SK-N-MC (cell line): ENCODE data around the gene DCTN2.
"Not testable (repeated sequence)": the region's sequence is repeated elsewhere in the genome, so short reads cannot be mapped to it uniquely, and the experiment has no call there.

Source experiments
- DNase-seq: peaks from one replicate; pipeline ENCODE4 v3.0.0-alpha.2; 2011; ENCODE audit warnings: low read depth, low spot score
- H3K27ac ChIP-seq: fragments of 200-600 bp; sonication (generic); 2 replicates; pipeline ENCODE4 v1.5.1; 2016; ENCODE audit warnings: mixed run types
- H3K36me3 ChIP-seq: fragments of 200-600 bp; sonication (generic); 2 replicates; pipeline ENCODE4 v1.6.1; 2017; ENCODE audit warnings: antibody characterized with exemption, low read length, mixed read lengths; ENCODE audit not compliant: insufficient read depth
- H3K4me3 ChIP-seq: fragments of 200-600 bp; sonication (generic); 2 replicates; pipeline ENCODE4 v1.5.1; 2016
- H3K9ac ChIP-seq: fragments of 200-600 bp; sonication (generic); 2 replicates; pipeline ENCODE4 v1.8.0; 2017; ENCODE audit warnings: mixed run types, mixed read lengths; ENCODE audit not compliant: insufficient read length
- H3K9me3 ChIP-seq: fragments of 200-600 bp; sonication (generic); 2 replicates; pipeline ENCODE4 v1.6.1; 2017; ENCODE audit warnings: low read depth, mild to moderate bottlenecking, antibody characterized with exemption, low read length, moderate library complexity, mixed read lengths
- EZH2 ChIP-seq: fragments of 200-600 bp; sonication (generic); IDR thresholded peaks from one replicate; pipeline ENCODE4 v1.6.1; 2017; ENCODE audit warnings: antibody characterized with exemption
- FOXP2 ChIP-seq: optimal IDR thresholded peaks from 2 replicates; pipeline ENCODE3; 2011; ENCODE audit warnings: mild to moderate bottlenecking, moderate library complexity; ENCODE audit not compliant: insufficient read depth; ENCODE audit errors: extremely low read length, control extremely low read depth
- POLR2AphosphoS5 ChIP-seq: IDR thresholded peaks from 2 replicates; pipeline ENCODE4 v1.6.1; 2012; ENCODE audit warnings: mild to moderate bottlenecking, low read depth, low read length, borderline replicate concordance

DCTN2 gene

DNA sequence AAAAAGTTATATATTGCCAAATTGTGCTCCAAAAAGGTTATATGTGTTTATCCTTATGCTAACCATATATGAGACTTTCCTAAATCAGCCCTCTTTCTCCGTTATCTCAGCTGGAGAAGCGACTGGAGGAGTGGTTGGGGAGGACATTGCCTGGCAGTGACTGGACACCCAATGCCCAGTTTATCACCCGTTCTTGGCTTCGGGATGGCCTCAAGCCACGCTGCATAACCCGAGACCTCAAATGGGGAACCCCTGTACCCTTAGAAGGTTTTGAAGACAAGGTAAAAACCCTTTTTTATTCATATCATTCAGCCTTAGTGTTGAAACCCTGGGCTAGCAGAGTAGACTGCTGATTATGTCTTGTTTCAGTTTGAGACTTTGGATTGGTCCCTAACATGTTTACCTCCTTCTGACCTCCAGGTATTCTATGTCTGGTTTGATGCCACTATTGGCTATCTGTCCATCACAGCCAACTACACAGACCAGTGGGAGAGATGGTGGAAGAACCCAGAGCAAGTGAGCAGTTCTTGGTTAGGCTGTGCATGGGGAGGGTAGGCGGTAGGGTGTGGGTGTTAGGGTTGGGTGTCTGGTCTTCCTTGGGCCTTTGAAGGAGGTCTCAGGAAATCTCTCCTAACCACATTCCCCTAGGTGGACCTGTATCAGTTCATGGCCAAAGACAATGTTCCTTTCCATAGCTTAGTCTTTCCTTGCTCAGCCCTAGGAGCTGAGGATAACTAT is 35.2 kb downstream of the DCTN2 start:
- H3K27ac ChIP-seq: no peak overlapping the region

DNA sequence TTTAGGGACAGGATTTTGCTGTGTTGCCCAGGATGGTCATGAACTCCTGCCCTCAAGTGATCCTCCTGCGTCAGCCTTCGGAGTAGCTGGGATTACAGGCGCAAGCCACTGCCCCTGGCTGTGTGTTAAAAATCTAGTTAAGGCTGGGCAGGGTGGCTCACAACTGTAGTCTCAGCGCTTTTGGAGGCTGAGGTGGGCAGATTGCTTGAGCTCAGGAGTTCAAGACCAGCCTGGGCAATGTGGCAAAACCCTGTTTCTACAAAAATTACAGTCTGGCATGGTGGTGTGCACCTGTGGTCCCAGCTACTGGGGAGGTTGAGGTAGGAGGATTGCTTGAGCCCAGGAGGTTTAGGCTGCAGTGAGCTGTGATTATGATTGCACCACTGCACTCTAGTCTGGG is 35.8 kb downstream of the DCTN2 start:
- no peaks in the 10 kb centered on the region for H3K9me3 ChIP-seq
- peaks cover 80% of the 10 kb centered on the region for H3K36me3 ChIP-seq
- H3K4me3 ChIP-seq: no peak overlapping the region
- no peak overlapping the region for H3K9ac ChIP-seq
- no peak for TF ChIP-seq POLR2AphosphoS5
- no peak for TF ChIP-seq FOXP2
- no peak for TF ChIP-seq EZH2
- H3K27ac ChIP-seq: no peak overlapping the region
- DNase-seq: no peak

More for the DNA sequence above, 35.2 kb downstream of the DCTN2 start:
- H3K9me3 ChIP-seq: no peaks in the 10 kb centered on the region
- H3K36me3 ChIP-seq: peaks cover 81% of the 10 kb centered on the region
- DNase-seq: no peak
- TF ChIP-seq POLR2AphosphoS5 (no peak), EZH2 (no peak), FOXP2 (no peak)
- no peak overlapping the region for H3K4me3 ChIP-seq
- H3K9ac ChIP-seq: no peak overlapping the region

DNA sequence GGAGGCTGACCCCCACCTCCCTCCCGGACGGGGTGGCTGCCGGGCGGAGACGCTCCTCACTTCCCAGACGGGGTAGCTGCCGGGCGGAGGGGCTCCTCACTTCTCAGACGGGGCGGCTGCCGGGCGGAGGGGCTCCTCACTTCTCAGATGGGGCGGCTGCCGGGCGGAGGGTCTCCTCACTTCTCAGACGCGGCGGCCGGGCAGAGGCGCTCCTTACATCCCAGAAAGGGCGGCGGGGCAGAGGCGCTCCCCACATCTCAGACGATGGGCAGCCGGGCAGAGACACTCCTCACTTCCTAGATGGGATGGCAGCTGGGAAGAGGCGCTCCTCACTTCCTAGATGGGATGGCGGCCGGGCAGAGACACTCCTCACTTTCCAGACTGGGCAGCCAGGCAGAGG is 39.2 kb downstream of the DCTN2 start:
- peaks cover 80% of the 10 kb centered on the region for H3K36me3 ChIP-seq
- not testable (repeated sequence) for H3K27ac ChIP-seq, DNase-seq, H3K9ac ChIP-seq, H3K9me3 ChIP-seq, H3K4me3 ChIP-seq

DNA sequence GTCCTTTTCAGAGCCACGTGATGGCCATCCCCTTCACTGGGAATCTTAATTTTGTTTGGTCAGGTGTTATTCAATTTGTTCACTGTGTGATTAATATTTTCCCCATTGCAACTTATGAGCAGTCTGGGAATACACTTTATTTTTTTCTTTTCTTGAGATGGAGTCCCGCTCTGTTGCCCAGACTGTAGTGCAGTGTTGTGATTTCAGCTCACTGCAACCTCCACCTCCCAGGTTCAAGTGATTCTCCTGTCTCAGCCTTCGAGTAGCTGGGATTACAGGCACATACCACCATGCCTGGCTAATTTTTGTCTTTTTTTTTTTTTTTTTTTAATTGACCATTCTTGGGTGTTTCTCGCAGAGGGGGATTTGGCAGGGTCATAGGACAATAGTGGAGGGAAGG is 40.5 kb downstream of the DCTN2 start:
- not testable (repeated sequence) for H3K9me3 ChIP-seq
- H3K36me3 ChIP-seq: peaks cover 80% of the 10 kb centered on the region

DNA sequence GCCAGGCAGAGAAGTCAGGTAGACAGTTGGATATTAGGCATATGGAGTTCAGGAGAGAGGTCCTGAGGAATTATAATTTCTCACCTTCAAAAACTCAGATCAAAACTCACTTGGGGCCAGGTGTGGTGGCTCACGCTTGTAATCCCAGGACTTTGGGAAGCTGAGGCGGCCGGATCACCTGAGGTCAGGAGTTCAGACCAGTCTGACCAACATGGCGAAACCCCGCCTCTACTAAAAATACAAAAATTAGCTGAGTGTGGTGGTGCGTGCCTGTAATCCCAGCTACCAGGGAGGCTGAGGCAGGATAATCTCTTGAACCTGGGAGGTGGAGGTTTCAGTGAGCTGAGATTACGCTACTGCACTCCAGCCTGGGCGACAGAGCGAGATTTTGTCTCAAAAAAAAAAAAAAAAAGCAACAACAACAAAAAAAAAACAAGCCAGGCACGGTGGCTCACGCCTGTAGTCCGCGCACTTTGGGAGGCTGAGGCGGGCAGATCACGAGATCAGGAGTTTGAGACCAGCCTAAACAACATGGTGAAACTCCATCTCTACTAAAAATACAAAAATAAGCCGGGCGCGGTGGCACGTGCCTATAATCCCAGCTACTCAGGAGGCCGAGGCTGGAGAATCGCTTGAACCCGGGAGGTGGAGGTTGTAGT is 44.6 kb downstream of the DCTN2 start:
- peaks cover 87% of the 10 kb centered on the region for H3K36me3 ChIP-seq
- H3K9ac ChIP-seq, DNase-seq, H3K27ac ChIP-seq, H3K9me3 ChIP-seq, H3K4me3 ChIP-seq: not testable (repeated sequence)

More for the DNA sequence above, 40.5 kb downstream of the DCTN2 start:
- H3K9ac ChIP-seq, DNase-seq, H3K27ac ChIP-seq, H3K4me3 ChIP-seq: not testable (repeated sequence)

DNA sequence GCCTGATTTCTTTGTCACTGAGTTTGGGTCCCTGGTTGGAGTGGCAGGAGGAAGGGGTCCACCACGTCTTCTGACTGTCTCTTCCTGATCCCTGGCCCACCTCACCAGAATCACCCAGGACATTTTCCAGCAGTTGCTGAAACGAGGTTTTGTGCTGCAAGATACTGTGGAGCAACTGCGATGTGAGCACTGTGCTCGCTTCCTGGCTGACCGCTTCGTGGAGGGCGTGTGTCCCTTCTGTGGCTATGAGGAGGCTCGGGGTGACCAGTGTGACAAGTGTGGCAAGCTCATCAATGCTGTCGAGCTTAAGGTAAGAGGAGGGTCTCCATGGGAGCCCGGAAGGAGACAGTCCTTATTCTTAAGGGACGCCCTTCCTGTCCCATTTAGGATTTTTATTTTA is 46.8 kb downstream of the DCTN2 start:
- Histone ChIP-seq H3K9ac (no peak overlapping the region), H3K9me3 (no peaks in the 10 kb centered on the region), H3K36me3 (peaks cover 90% of the 10 kb centered on the region), H3K27ac (no peak overlapping the region), H3K4me3 (no peak overlapping the region)
- no peak for TF ChIP-seq POLR2AphosphoS5
- no peak for TF ChIP-seq EZH2
- no peak for TF ChIP-seq FOXP2
- DNase-seq: no peak

DNA sequence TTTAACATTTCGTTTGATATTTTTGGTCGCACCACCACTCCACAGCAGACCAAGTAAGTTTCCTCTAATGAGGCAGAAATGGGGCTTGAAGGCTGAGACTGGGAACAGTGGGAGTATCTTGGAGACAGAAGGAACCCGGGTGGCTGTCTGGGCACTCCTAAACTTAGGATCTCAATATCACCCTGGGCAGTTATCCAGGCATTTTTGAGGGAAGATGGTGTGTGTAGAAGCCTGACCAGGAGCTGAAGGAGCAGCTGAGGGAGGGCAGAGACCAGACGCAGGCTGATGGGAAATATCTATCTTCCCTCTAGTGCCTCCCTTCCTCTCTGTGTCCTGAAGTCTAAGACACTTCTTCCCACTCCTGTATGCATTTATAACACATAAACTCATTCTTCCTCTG is 48.4 kb downstream of the DCTN2 start:
- no peak overlapping the region for H3K27ac ChIP-seq

DNA sequence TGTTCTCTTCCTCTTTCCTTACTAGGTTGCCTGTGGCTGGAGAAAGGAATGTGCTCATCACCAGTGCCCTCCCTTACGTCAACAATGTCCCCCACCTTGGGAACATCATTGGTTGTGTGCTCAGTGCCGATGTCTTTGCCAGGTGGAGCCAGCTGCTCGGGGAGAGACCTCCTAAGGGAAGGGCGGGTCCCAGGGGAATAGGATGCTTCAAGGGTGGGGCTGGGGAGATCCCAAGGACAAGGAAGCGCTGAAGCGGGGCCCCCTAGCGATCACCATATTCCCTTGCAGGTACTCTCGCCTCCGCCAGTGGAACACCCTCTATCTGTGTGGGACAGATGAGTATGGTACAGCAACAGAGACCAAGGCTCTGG is 48.9 kb downstream of the DCTN2 start:
- Histone ChIP-seq H3K36me3 (peaks cover 74% of the 10 kb centered on the region), H3K9ac (no peak overlapping the region), H3K9me3 (no peaks in the 10 kb centered on the region), H3K27ac (no peak overlapping the region), H3K4me3 (no peak overlapping the region)
- no peak for DNase-seq
- TF ChIP-seq EZH2 (no peak), POLR2AphosphoS5 (no peak), FOXP2 (no peak)

More for the DNA sequence above, 48.4 kb downstream of the DCTN2 start:
- H3K9ac ChIP-seq: no peak overlapping the region
- no peaks in the 10 kb centered on the region for H3K9me3 ChIP-seq
- H3K4me3 ChIP-seq: no peak overlapping the region
- H3K36me3 ChIP-seq: peaks cover 78% of the 10 kb centered on the region
- no peak for DNase-seq
- no peak for TF ChIP-seq EZH2
- TF ChIP-seq POLR2AphosphoS5: no peak
- no peak for TF ChIP-seq FOXP2

DNA sequence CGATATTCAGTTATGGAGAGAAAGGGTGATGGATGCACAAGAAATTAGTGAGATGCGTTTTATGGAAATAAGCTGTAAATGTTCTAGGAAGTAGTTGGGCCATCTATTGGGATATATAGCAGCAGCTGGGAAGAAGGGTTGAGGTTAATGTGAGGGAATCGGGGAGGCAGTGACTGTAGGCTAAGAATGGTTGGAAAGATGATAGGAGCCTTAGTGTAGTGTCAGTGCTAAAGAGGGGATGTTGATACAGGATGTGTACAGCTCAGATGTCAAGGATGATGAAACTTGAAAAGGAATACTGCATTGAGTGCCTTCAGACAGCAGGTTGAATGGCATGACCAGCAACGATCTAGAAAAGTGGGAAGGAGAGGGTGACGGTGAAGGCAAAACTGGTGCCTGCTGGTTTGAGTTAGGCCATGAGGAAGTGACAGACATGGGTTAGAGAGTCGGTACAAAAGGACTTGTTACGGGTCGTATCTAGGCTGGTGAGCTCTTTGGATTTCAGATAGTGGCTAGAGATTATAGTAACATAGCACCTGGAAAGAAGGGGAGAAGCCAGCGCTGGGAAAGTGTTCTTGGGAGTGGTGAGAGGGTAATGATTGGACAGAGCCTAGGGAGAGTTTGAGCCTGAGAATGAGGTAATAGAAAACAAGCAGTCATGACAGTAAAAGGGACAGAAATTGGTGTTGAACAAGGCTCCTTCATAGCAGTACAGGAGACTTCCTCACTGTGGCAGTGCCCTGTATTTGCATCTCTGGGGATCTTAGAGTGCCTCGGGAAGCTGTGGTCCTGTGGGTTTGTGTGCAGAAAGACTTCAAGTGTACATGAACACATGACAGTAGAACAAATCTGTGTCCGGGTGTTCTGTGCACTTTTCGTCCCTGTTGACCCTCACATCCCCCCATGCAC is 49.5 kb downstream of the DCTN2 start:
- TF ChIP-seq FOXP2: no peak
- TF ChIP-seq EZH2: no peak
- no peak for TF ChIP-seq POLR2AphosphoS5
- H3K9me3 ChIP-seq: no peaks in the 10 kb centered on the region
- peaks cover 73% of the 10 kb centered on the region for H3K36me3 ChIP-seq
- H3K4me3 ChIP-seq: no peak overlapping the region
- H3K27ac ChIP-seq: no peak overlapping the region
- no peak overlapping the region for H3K9ac ChIP-seq
- DNase-seq: no peak
